ENCODE results near the gene KIN. TPM values are rescaled to one million over a fixed set of nuclear protein-coding genes. Genes with fewer than 3 reads are reported as not detected.
"Not testable (repeated sequence)": the region's sequence is repeated elsewhere in the genome, so short reads cannot be mapped to it uniquely, and the experiment has no call there.

Gene KIN
- total and polyA plus RNA-seq, 8 donors: 2.7 to 8.8 (median 4.6) TPM

DNA sequence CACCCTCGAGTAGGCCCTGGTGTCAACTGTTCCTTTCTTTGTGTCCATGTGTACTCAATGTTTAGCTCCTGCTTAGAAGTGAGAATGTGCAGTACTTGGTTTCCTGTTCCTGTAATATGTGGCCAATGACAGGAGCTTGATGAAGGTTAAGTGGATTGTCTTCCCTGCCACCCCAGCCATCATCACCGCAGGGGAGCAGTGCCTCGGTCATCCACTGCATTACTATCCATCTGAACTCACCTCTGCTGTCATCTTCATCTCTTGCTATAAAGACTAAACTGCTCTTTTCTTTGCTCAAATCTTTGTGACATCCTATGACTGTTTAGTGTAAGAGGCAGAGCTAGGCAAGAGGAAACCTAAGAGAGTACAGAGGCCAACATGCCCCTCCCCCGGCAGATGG, 69.1 kb downstream of the KIN start:
- no peak for FAIRE-seq
- no peaks in the 10 kb centered on the region for H3K27me3 ChIP-seq

DNA sequence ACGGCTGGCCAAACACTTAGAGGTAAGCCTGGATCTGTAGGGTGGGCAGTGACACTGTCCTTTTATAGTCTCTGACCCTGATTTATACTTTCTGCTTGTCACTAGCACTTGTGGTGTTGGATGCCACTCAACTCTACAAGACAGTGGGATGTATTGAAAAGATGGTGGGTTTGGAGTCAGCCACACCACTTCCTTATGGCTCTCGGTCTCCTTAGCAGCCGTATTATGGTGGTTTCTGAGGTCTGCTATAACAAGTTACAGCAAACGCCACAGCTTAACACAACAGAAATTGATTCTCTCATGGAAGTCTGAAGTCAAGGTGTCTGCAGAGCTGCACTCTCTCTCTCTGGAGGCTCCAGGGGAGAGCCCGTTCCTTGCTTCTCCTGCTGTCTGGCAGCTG, 70.0 kb downstream of the KIN start:
- Histone ChIP-seq H3K4me3 (no peak overlapping the region), H3K4me1 (no peaks in the 10 kb centered on the region), H3K36me3 (no peaks in the 10 kb centered on the region), H3K9me3 (no peaks in the 10 kb centered on the region), H3K27ac (no peak overlapping the region), H3K27me3 (no peaks in the 10 kb centered on the region)
- TF ChIP-seq, protein P1, sequence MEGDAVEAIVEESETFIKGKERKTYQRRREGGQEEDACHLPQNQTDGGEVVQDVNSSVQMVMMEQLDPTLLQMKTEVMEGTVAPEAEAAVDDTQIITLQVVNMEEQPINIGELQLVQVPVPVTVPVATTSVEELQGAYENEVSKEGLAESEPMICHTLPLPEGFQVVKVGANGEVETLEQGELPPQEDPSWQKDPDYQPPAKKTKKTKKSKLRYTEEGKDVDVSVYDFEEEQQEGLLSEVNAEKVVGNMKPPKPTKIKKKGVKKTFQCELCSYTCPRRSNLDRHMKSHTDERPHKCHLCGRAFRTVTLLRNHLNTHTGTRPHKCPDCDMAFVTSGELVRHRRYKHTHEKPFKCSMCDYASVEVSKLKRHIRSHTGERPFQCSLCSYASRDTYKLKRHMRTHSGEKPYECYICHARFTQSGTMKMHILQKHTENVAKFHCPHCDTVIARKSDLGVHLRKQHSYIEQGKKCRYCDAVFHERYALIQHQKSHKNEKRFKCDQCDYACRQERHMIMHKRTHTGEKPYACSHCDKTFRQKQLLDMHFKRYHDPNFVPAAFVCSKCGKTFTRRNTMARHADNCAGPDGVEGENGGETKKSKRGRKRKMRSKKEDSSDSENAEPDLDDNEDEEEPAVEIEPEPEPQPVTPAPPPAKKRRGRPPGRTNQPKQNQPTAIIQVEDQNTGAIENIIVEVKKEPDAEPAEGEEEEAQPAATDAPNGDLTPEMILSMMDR (IDR thresholded peaks at IDR 0.05): no peak
- WGBS, 2 donors: 71 to 79% methylated on average over 5 of the region's 5 CpGs
- ATAC-seq (no peak), DNase-seq (no peak), FAIRE-seq (no peak)
- intact Hi-C loops (cut with DNase I): no loop called here

More for the DNA sequence above, 69.1 kb downstream of the KIN start:
- 71 to 77% methylated on average over 4 of the region's 4 CpGs for WGBS, 2 donors
- DNase-seq (no peak), ATAC-seq (no peak)
- no peaks in the 10 kb centered on the region for H3K9me3 ChIP-seq
- H3K27ac ChIP-seq: no peak overlapping the region
- H3K36me3 ChIP-seq: no peaks in the 10 kb centered on the region
- intact Hi-C loops (cut with DNase I): no loop called here
- H3K4me3 ChIP-seq: no peak overlapping the region
- TF ChIP-seq, protein P1 (IDR thresholded peaks at IDR 0.05): no peak
- no peaks in the 10 kb centered on the region for H3K4me1 ChIP-seq

DNA sequence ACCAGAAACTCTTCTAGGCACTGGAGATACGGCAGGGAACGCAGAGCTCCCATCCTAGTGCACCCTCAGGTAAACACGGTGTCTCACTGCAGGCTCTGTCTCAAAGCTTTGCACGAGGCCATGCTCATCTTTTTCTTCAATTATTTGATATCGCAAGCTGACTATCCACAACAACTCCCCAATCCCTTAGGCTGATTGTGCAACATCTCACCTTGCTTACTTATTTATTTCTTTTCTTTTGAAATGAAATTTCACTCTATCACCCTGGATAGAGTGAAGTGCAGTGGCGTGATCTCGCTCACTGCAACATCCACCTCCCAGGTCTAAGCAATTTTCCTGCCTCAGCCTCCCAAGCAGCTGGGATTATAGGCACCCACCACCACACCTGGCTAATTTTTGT, 72.3 kb downstream of the KIN start:
- ATAC-seq: no peak

DNA sequence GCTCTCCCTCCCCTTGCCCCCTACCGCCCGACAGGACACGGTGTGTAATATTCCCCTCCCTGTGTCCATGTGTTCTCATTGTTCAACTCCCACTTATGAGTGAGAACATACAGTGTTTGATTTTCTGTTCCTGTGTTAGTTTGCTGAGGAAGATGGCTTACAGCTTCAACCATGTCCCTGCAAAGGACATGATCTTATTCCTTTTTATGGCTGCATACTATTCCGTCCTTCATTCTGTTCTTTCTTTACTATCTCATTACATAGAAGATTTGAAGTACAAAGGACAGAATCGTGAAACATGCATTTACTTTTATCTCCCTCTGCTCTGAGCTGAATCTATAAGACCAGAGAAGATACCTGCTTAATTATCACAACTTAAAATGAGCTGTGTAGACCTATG, 76.7 kb downstream of the KIN start:
- 70 to 88% methylated on average over 5 of the region's 5 CpGs for WGBS, 2 donors
- intact Hi-C loops (cut with DNase I); H3K36me3 ChIP-seq; H3K9me3 ChIP-seq; H3K27ac ChIP-seq; DNase-seq; ATAC-seq; H3K27me3 ChIP-seq; FAIRE-seq; H3K4me1 ChIP-seq; H3K4me3 ChIP-seq: not testable (repeated sequence)

More for the DNA sequence above, 72.3 kb downstream of the KIN start:
- Histone ChIP-seq H3K36me3 (no peaks in the 10 kb centered on the region), H3K4me3 (no peak overlapping the region), H3K27me3 (no peaks in the 10 kb centered on the region), H3K4me1 (no peaks in the 10 kb centered on the region), H3K9me3 (no peaks in the 10 kb centered on the region), H3K27ac (no peak overlapping the region)
- TF ChIP-seq, protein P1 (IDR thresholded peaks at IDR 0.05): no peak
- FAIRE-seq (no peak), DNase-seq (no peak)
- intact Hi-C loops (cut with DNase I): no loop called here
- WGBS, 2 donors: 70 to 91% methylated on average over 7 of the region's 7 CpGs

DNA sequence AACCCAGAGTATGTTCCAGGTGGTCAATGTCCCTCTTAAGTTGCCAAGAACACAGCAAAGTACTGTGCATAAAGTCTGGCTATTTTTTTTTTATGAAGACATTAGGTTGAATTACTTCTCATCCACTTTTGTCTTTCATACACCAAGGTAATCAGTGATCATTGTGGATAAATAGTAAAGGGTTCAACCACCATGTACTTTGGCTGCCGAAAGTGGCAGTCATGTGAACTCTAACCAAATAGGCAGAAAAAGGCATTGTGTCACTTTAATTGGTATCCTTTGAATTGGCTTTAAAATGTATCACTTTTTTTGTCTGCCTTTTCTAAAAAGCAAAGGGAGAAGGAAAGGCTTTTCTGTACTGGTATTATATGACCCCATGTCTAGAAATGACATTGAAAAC, 77.3 kb downstream of the KIN start:
- FAIRE-seq: no peak

More for the DNA sequence above, 77.3 kb downstream of the KIN start:
- Histone ChIP-seq H3K9me3 (no peaks in the 10 kb centered on the region), H3K36me3 (no peaks in the 10 kb centered on the region), H3K27me3 (no peaks in the 10 kb centered on the region), H3K4me1 (peaks cover 0 to 9% (median 0%) of the 10 kb centered on the region in 3 donors), H3K27ac (no peak overlapping the region), H3K4me3 (no peak overlapping the region)
- intact Hi-C loops (cut with DNase I): no loop called here
- ATAC-seq: no peak
- no peak for DNase-seq
- TF ChIP-seq, protein P1 (IDR thresholded peaks at IDR 0.05): no peak
- 73 to 86% methylated on average over 1 of the region's 1 CpG for WGBS, 2 donors

Measured in pancreas (tissue), 10 donors.